T-helper 2 cell treated with Interferon-gamma antibody and Interleukin-4, amounts not matched to agents 5 μg/mL and 100 μg/mL, for 36 hours (primary cell): ENCODE data around the gene OR6N1.

Source experiments
- DNase-seq: peaks from one replicate; pipeline ENCODE4 v3.0.0; 2021; ENCODE audit warnings: low spot score
- H3K27ac Mint-ChIP-seq: one replicate; pipeline ENCODE4 v1.8.0; 2021; ENCODE audit warnings: mild to moderate bottlenecking, mixed read lengths
- H3K27me3 Mint-ChIP-seq: one replicate; pipeline ENCODE4 v1.8.0; 2021; ENCODE audit warnings: low read depth, mixed read lengths
- H3K36me3 Mint-ChIP-seq: one replicate; pipeline ENCODE4 v1.8.0; 2021; ENCODE audit warnings: low read depth, mixed read lengths
- H3K4me1 Mint-ChIP-seq: one replicate; pipeline ENCODE4 v1.8.0; 2021; ENCODE audit warnings: low read depth, mixed read lengths
- H3K4me3 Mint-ChIP-seq: one replicate; pipeline ENCODE4 v1.8.0; 2022; ENCODE audit warnings: mild to moderate bottlenecking, moderate library complexity, mixed read lengths
- H3K9me3 Mint-ChIP-seq: one replicate; pipeline ENCODE4 v1.8.0; 2021; ENCODE audit warnings: mixed read lengths

The OR6N1 gene

DNA sequence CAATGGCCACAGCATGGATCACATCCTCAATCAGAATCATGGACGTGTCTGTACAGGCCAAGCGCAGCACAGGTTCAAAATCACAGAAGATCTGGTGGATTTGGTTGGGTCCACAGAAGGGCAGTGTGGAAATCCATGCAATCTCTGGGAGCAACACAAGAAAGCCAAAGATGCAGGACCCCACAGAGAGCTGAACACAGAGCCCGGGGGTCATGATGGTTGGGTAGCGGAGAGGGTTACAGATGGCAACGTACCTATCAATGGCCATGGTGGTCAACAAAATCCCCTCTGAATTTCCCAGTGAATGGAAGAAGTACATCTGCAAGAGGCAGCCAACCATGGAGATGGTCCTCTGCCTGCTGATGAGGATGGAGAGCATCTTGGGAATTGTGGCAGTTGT, 47.6 kb downstream of the OR6N1 start:
- DNase-seq, result no peak
- Mint-ChIP-seq H3K27me3 (peaks cover 27% of the 10 kb centered on the region), H3K9me3 (no peaks in the 10 kb centered on the region), H3K4me3 (no peak overlapping the region), H3K27ac (no peak overlapping the region), H3K4me1 (no peaks in the 10 kb centered on the region), H3K36me3 (no peaks in the 10 kb centered on the region)

DNA sequence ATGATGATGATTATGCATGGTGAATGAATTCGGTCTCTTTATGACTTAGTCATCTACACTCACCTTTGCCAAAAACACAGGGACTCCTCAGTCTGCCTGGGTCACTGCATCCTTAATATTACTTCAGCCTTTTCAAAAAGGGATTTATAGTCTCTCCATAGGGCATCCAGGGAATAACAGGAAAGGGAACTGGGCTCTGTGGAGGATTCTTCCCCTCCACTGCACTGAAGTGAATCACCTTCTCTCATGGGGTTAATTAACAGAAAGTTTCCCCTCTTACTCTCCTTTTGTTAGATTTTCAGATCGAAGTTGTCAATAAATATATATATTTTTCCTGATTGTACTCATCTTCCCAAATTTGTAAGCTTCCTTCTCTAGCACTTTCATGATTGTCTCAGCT, 51.4 kb downstream of the OR6N1 start, which contains the start of gene OR6K3:
Gene OR6K3 (minus strand): TSS at position 101 of the 400 bp plus-strand sequence. CDS start 2,605 bp downstream, outside the sequence.
- Mint-ChIP-seq H3K9me3 (no peaks in the 10 kb centered on the region), H3K4me3 (no peak within 1 kb of the TSS), H3K27ac (no peak within 1 kb of the TSS), H3K36me3 (no peaks in the 10 kb centered on the region), H3K27me3 (peaks cover 12% of the 10 kb centered on the region), H3K4me1 (peaks cover 2% of the 10 kb centered on the region)
- DNase-seq, result no peak

DNA sequence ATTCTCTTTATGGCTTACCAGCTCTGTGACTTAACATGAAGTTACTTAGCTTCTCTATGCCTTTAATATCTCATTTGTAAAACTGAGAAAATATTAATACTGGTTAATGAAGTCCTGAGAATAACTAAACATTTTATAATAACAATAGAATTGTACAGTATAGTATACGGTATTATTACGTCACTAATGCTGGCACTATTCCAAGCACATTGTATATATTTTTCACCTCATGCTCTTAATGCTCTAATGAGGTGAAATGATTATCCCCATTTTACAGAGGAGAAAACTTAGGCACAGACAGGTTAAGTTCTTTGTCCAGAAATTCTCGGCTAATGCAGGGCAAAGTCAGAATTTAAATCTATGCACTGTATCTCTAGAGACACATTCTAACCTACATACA, 52.3 kb downstream of the OR6N1 start:
- Mint-ChIP-seq H3K4me3 (no peak overlapping the region), H3K27me3 (peaks cover 13% of the 10 kb centered on the region), H3K36me3 (no peaks in the 10 kb centered on the region), H3K9me3 (no peaks in the 10 kb centered on the region), H3K27ac (no peak overlapping the region), H3K4me1 (peaks cover 2% of the 10 kb centered on the region)
- no peak for DNase-seq

DNA sequence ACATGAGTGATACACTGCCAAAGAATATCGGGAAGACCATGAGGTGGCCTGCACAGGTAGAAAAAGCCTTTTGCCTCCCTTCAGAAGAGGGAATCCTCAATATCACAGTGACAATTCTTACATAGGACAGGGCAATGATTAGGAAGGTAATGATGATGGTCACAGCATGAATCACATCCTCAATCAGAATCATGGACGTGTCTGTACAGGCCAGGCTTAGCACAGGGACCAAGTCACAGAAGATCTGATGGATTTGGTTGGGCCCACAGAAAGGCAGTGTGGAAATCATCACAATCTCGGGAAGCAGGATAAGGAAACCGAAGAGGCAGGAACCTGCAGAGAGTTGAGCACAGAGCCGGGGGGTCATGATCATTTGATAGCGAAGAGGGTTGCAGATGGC, 54.7 kb downstream of the OR6N1 start:
- Mint-ChIP-seq H3K27me3 (peaks cover 5% of the 10 kb centered on the region), H3K27ac (no peak overlapping the region), H3K4me1 (peaks cover 2% of the 10 kb centered on the region), H3K4me3 (no peak overlapping the region), H3K36me3 (no peaks in the 10 kb centered on the region), H3K9me3 (no peaks in the 10 kb centered on the region)
- DNase-seq, result no peak

DNA sequence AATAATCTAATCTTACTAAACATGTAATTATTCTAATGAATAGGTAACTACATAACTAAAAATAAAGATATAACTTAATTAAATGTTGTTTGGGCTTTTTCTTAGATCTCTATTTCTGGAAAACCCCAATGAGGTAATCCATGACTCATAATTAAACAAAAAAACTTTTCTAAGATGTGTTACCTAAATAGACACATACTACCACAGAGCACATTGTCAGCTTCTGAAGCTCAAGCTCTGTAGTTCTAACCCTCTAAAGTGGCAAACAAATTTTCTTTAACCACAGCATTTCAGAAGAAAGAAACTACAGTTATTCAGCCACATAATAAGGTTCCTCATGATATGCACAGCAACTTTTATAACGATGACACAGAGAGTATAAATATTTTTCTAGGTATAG, 55.7 kb downstream of the OR6N1 start:
- H3K9me3 Mint-ChIP-seq, result no peaks in the 10 kb centered on the region
- H3K36me3 Mint-ChIP-seq, result no peaks in the 10 kb centered on the region
- no peak for DNase-seq
- H3K27me3 Mint-ChIP-seq, result peaks cover 8% of the 10 kb centered on the region
- H3K4me1 Mint-ChIP-seq, result peaks cover 2% of the 10 kb centered on the region
- no peak overlapping the region for H3K4me3 Mint-ChIP-seq
- no peak overlapping the region for H3K27ac Mint-ChIP-seq

DNA sequence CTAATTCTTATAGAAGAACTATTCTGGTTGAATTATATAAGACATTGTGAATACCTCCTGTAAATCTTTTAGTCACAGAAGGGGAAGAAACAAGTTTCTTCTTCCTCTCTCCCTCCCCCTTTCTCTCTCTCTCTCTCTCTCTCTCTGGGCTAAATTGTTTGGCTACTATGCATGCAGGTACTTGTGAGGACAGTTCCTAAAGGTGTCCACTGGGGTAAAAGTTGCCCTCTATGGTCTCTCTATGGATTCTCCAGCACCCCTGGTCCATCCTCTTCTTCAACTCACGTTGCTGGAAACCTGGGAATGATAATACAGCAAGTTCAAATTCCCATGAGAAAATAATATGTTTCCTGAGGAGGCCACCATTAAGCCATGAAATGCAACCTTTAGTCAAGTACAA, 57.2 kb downstream of the OR6N1 start:
- no peaks in the 10 kb centered on the region for H3K36me3 Mint-ChIP-seq
- H3K27ac Mint-ChIP-seq, result no peak overlapping the region
- peaks cover 2% of the 10 kb centered on the region for H3K4me1 Mint-ChIP-seq
- peaks cover 11% of the 10 kb centered on the region for H3K27me3 Mint-ChIP-seq
- DNase-seq, result no peak
- H3K4me3 Mint-ChIP-seq, result no peak overlapping the region
- no peaks in the 10 kb centered on the region for H3K9me3 Mint-ChIP-seq
